ENCODE data around the gene CDCA7L.

The CDCA7L gene

DNA sequence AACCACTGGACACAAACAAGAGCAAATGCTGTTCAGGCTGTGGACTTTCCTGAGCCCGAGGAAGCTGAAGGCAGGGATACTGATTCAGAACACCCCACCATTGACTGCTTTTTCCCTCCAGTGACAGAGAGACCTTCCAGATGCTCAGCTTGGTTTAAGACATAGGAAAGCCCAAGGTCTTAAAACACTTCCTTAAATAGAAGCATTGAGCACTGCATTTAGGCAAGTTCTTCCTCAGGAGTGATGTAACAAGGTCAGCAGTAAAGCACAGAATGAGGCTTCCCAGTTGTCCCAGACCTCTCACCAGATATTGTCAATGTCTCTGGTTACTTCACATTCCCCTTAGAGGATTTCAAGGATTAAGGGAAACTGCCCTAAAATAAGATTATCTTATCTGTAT is 19.6 kb upstream of the CDCA7L start:
- H3K9ac ChIP-seq (ENCODE audit: low read depth, low read length): no peak overlapping the region
- no peak overlapping the region for H3K4me3 ChIP-seq (ENCODE audit: low read length)
- H3K4me1 ChIP-seq (ENCODE audit: control insufficient read depth, insufficient read depth, low read length): peaks cover 15% of the 10 kb centered on the region
- no peaks in the 10 kb centered on the region for H3K9me3 ChIP-seq (replicated peaks; ENCODE audit: low read length)
- H3K27me3 ChIP-seq (ENCODE audit: control insufficient read depth, insufficient read depth, low read length): no peaks in the 10 kb centered on the region
- no peak overlapping the region for H3K4me2 ChIP-seq (ENCODE audit: low read length)
- H3K36me3 ChIP-seq (ENCODE audit: insufficient read depth, low read length): no peaks in the 10 kb centered on the region

GRCh38 chr7:21962677-21963076 is 17.0 kb upstream of the CDCA7L start:
- Histone ChIP-seq H3K36me3 (ENCODE audit: insufficient read depth, low read length) (no peaks in the 10 kb centered on the region), H3K9ac (ENCODE audit: low read depth, low read length) (no peak overlapping the region), H3K9me3 (replicated peaks; ENCODE audit: low read length) (no peaks in the 10 kb centered on the region), H3K4me1 (ENCODE audit: control insufficient read depth, insufficient read depth, low read length) (peaks cover 17% of the 10 kb centered on the region), H3K4me3 (ENCODE audit: low read length) (no peak overlapping the region), H3K4me2 (ENCODE audit: low read length) (no peak overlapping the region), H3K27me3 (ENCODE audit: control insufficient read depth, insufficient read depth, low read length) (no peaks in the 10 kb centered on the region)

DNA sequence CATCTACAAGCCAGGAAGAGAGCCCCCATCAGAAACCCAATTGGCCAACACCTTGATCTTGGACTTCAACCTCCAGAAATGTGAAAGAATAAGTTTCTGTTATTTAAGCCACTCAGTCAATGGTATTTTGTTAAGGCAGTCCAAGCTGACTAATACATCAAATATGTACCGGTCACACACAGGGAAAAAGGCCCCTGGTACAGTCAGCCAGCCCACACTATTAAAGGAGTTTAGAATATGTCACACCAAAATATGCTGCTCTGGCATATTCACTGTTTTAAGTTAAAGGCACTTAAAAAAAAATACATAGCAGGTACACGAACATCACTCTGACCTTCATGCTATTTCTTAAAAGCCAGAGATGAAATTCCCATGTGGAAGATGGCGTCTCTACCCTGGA is 15.2 kb upstream of the CDCA7L start:
- H3K4me3 ChIP-seq (ENCODE audit: low read length): no peak overlapping the region
- H3K4me1 ChIP-seq (ENCODE audit: control insufficient read depth, insufficient read depth, low read length): peaks cover 17% of the 10 kb centered on the region
- H3K9ac ChIP-seq (ENCODE audit: low read depth, low read length): no peak overlapping the region
- H3K27me3 ChIP-seq (ENCODE audit: control insufficient read depth, insufficient read depth, low read length): no peaks in the 10 kb centered on the region
- H3K4me2 ChIP-seq (ENCODE audit: low read length): peak overlapping the region; percentile 48
- H3K9me3 ChIP-seq (replicated peaks; ENCODE audit: low read length): no peaks in the 10 kb centered on the region
- H3K36me3 ChIP-seq (ENCODE audit: insufficient read depth, low read length): no peaks in the 10 kb centered on the region

DNA sequence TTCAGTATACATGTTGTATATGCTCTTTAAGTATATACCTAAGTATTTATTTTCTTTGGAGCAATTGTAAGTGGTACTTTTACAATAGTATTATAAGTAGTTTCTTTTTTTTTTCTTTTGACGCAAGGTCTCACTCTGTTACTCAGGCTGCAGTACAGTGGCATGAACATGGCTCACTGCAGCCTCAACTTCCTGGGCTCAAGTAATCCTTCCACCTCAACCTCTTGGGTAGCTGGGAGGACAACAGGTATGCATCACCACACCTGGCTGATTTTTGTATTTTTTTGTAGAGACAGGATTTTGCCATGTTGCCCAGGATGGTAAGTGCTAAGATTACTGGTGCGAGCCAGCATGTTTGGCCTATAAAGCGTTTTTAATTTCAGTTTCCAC is 13.7 kb upstream of the CDCA7L start:
- no peaks in the 10 kb centered on the region for H3K9me3 ChIP-seq (replicated peaks; ENCODE audit: low read length)
- no peaks in the 10 kb centered on the region for H3K27me3 ChIP-seq (ENCODE audit: control insufficient read depth, insufficient read depth, low read length)
- H3K9ac ChIP-seq (ENCODE audit: low read depth, low read length): no peak overlapping the region
- no peak overlapping the region for H3K4me3 ChIP-seq (ENCODE audit: low read length)
- H3K4me2 ChIP-seq (ENCODE audit: low read length): no peak overlapping the region
- no peaks in the 10 kb centered on the region for H3K36me3 ChIP-seq (ENCODE audit: insufficient read depth, low read length)
- H3K4me1 ChIP-seq (ENCODE audit: control insufficient read depth, insufficient read depth, low read length): peaks cover 17% of the 10 kb centered on the region

DNA sequence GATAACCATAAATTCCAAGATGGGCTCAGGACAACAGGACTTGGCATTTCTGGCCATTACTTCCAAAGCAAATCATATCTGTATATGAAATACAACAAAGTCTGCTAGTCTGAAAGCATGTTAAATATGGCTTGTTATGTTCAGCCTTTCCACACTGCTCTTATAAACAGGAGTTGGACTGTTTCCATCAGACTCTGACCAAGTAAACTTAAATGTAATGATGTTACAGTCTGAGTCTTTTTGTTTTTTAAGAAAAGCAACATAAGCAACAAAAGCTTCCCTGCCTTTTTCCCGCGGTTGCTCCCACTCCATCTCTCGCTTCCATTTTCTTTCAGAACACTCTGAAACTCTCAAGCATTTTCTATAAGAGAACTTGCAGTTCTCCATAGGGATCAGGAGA is 8.1 kb upstream of the CDCA7L start:
- Histone ChIP-seq H3K9me3 (replicated peaks; ENCODE audit: low read length) (no peaks in the 10 kb centered on the region), H3K9ac (ENCODE audit: low read depth, low read length) (no peak overlapping the region), H3K4me3 (ENCODE audit: low read length) (no peak overlapping the region), H3K4me2 (ENCODE audit: low read length) (no peak overlapping the region), H3K27me3 (ENCODE audit: control insufficient read depth, insufficient read depth, low read length) (no peaks in the 10 kb centered on the region), H3K36me3 (ENCODE audit: insufficient read depth, low read length) (no peaks in the 10 kb centered on the region), H3K4me1 (ENCODE audit: control insufficient read depth, insufficient read depth, low read length) (no peaks in the 10 kb centered on the region)

DNA sequence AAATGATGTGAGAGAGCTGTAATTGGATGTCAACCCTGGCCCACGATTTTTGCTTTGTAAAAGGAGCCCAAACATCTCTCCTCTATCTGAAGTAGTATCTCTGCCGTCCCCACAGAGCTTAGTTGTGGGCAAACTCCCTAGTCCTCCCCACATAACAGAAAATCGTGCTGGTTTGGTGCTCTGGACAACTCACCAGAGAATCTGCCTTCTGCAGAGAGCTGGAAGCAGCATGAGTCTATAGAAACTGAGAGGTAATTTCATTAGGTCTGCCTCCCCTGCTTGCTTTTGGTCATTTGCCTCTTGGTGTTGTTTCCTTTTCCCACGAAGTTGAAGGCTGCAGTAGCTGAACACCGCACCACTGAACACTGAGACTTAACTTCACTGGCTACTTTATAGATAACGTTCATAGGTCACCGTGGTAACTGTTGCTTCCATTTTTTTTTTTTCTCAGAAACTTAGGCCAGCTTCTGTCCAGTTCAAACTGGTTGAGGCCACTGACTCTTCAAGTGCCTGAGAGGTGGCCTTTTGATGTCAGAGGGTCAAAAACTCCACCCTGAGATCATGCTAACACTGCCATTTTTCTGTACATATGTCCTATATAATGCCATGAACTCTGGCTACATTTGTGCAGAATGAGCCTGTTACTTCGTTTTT is 3.3 kb upstream of the CDCA7L start:
- Histone ChIP-seq H3K36me3 (ENCODE audit: insufficient read depth, low read length) (no peaks in the 10 kb centered on the region), H3K4me2 (ENCODE audit: low read length) (no peak overlapping the region), H3K27me3 (ENCODE audit: control insufficient read depth, insufficient read depth, low read length) (no peaks in the 10 kb centered on the region), H3K4me3 (ENCODE audit: low read length) (no peak overlapping the region), H3K9ac (ENCODE audit: low read depth, low read length) (no peak overlapping the region), H3K9me3 (replicated peaks; ENCODE audit: low read length) (no peaks in the 10 kb centered on the region), H3K4me1 (ENCODE audit: control insufficient read depth, insufficient read depth, low read length) (peaks cover 9% of the 10 kb centered on the region)

DNA sequence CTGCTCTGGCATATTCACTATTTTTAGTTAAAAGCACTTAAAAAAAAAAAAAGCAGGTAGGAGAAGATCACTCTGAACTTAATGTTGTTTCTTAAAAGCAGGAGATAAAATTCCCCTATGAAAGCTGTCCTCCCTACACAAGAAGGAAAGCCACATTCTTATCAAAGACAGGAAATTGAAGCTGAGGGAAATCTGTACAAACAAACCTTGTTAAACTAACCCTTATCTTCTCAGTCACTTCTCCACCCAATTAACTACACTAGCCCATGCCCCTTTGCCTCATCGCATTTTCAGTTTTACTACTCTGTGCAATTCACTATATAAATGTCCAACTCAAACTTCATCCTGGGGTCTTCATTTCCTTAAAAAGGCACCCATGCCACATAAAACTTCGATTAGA is 2.7 kb upstream of the CDCA7L start:
- Histone ChIP-seq H3K9me3 (replicated peaks; ENCODE audit: low read length) (no peaks in the 10 kb centered on the region), H3K27me3 (ENCODE audit: control insufficient read depth, insufficient read depth, low read length) (no peaks in the 10 kb centered on the region)

GRCh38 chr7:21947946-21948345 is 2.2 kb upstream of the CDCA7L start:
- Histone ChIP-seq H3K9me3 (replicated peaks; ENCODE audit: low read length) (no peaks in the 10 kb centered on the region), H3K4me3 (ENCODE audit: low read length) (no peak overlapping the region), H3K4me2 (ENCODE audit: low read length) (no peak overlapping the region), H3K9ac (ENCODE audit: low read depth, low read length) (no peak overlapping the region), H3K4me1 (ENCODE audit: control insufficient read depth, insufficient read depth, low read length) (peaks cover 20% of the 10 kb centered on the region), H3K27me3 (ENCODE audit: control insufficient read depth, insufficient read depth, low read length) (no peaks in the 10 kb centered on the region), H3K36me3 (ENCODE audit: insufficient read depth, low read length) (no peaks in the 10 kb centered on the region)

More for the DNA sequence above, 2.7 kb upstream of the CDCA7L start:
- Histone ChIP-seq H3K9ac (ENCODE audit: low read depth, low read length) (no peak overlapping the region), H3K36me3 (ENCODE audit: insufficient read depth, low read length) (no peaks in the 10 kb centered on the region), H3K4me3 (ENCODE audit: low read length) (no peak overlapping the region), H3K4me2 (ENCODE audit: low read length) (no peak overlapping the region), H3K4me1 (ENCODE audit: control insufficient read depth, insufficient read depth, low read length) (peaks cover 15% of the 10 kb centered on the region)

DNA sequence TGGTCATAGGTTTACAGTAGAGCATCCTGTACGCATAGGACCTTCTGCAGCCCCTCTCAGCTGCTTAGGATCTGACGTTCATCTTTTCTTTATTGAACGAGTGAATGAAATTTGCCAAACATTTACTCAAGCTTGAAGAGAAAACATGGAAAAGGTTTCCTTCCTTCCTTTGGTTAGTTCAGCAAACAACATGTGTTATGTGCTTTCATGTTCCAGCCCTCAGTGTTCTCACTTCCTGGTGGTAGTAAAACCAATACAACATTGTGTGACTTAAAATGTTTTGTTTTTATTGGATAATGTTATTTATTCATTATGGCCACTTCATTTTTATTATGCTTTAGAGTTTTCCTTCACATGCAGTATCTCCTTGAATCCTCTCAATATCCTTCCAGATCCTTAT is 1.4 kb upstream of the CDCA7L start:
- Histone ChIP-seq H3K27me3 (ENCODE audit: control insufficient read depth, insufficient read depth, low read length) (no peaks in the 10 kb centered on the region), H3K4me2 (ENCODE audit: low read length) (no peak overlapping the region), H3K4me3 (ENCODE audit: low read length) (no peak overlapping the region), H3K9me3 (replicated peaks; ENCODE audit: low read length) (no peaks in the 10 kb centered on the region), H3K4me1 (ENCODE audit: control insufficient read depth, insufficient read depth, low read length) (peaks cover 22% of the 10 kb centered on the region), H3K36me3 (ENCODE audit: insufficient read depth, low read length) (no peaks in the 10 kb centered on the region), H3K9ac (ENCODE audit: low read depth, low read length) (no peak overlapping the region)

- H3K9ac ChIP-seq (ENCODE audit: low read depth, low read length): peak overlapping the region; percentile 90
- no peaks in the 10 kb centered on the region for H3K27me3 ChIP-seq (ENCODE audit: control insufficient read depth, insufficient read depth, low read length)
- no peaks in the 10 kb centered on the region for H3K36me3 ChIP-seq (ENCODE audit: insufficient read depth, low read length)
- peak overlapping the region; percentile 95 for H3K4me3 ChIP-seq (ENCODE audit: low read length)
- H3K9me3 ChIP-seq (replicated peaks; ENCODE audit: low read length): no peaks in the 10 kb centered on the region
- H3K4me1 ChIP-seq (ENCODE audit: control insufficient read depth, insufficient read depth, low read length): peaks cover 30% of the 10 kb centered on the region
- peak overlapping the region; percentile 93 for H3K4me2 ChIP-seq (ENCODE audit: low read length)
Measured at GRCh38 chr7:21946222-21946709, 567 bp upstream of the CDCA7L start.

- peak overlapping the region; percentile 95 for H3K4me3 ChIP-seq (ENCODE audit: low read length)
- H3K4me2 ChIP-seq (ENCODE audit: low read length): peak overlapping the region; percentile 93
- H3K9me3 ChIP-seq (replicated peaks; ENCODE audit: low read length): no peaks in the 10 kb centered on the region
- peak overlapping the region; percentile 90 for H3K9ac ChIP-seq (ENCODE audit: low read depth, low read length)
- no peaks in the 10 kb centered on the region for H3K36me3 ChIP-seq (ENCODE audit: insufficient read depth, low read length)
- H3K27me3 ChIP-seq (ENCODE audit: control insufficient read depth, insufficient read depth, low read length): no peaks in the 10 kb centered on the region
- H3K4me1 ChIP-seq (ENCODE audit: control insufficient read depth, insufficient read depth, low read length): peaks cover 33% of the 10 kb centered on the region
Measured at GRCh38 chr7:21944616-21945453, 864 bp downstream of the CDCA7L start.
